A673 (cell line): ENCODE results near the gene NAV1. TPM values are rescaled to one million over a fixed set of nuclear protein-coding genes. Genes with fewer than 3 reads are reported as not detected.
"Not testable (repeated sequence)": the region's sequence is repeated elsewhere in the genome, so short reads cannot be mapped to it uniquely, and the experiment has no call there.

Experiments used
- BruUV-seq: library from RNA; stranded (reverse); fragments of 400-500 nt; replicated peaks from 2 replicates; lab custom pipeline; 2021; lab: Mats Ljungman, UMichigan
- CTCF ChIA-PET: fragments of 300-600 bp; sonication (Branson Sonifier 250); formaldehyde crosslinking; loops from one replicate; lab custom pipeline; 2022; ENCODE audit warnings: antibody characterized with exemption; lab: Charles Lee
- POLR2A ChIA-PET: fragments of 300-600 bp; sonication (Branson Sonifier 250); formaldehyde crosslinking; loops from one replicate; lab custom pipeline; 2022; ENCODE audit warnings: antibody characterized with exemption; ENCODE audit not compliant: low non-redundant PET; lab: Charles Lee
- DNase-seq: peaks from one replicate; pipeline ENCODE4 v3.0.0-alpha.2; 2015; ENCODE audit warnings: low spot score
- H3K27ac ChIP-seq: fragments of 200-600 bp; sonication (generic); 2 replicates; pipeline ENCODE4 v1.5.1; 2016; ENCODE audit warnings: mixed run types, low read depth, mild to moderate bottlenecking, mixed read lengths, antibody characterized with exemption, low read length; ENCODE audit not compliant: poor library complexity, severe bottlenecking
- H3K27me3 ChIP-seq: fragments of 200-600 bp; sonication (generic); replicated peaks from 2 replicates; pipeline ENCODE4 v1.6.1; 2017; ENCODE audit warnings: mixed run types, low read depth, mild to moderate bottlenecking, mixed read lengths, antibody characterized with exemption, low read length; ENCODE audit not compliant: insufficient read depth, poor library complexity
- H3K36me3 ChIP-seq: fragments of 200-600 bp; sonication (generic); 2 replicates; pipeline ENCODE4 v1.6.1; 2016; ENCODE audit warnings: mixed run types, mild to moderate bottlenecking, mixed read lengths, antibody characterized with exemption, low read length; ENCODE audit not compliant: insufficient read depth, poor library complexity, severe bottlenecking
- H3K4me1 ChIP-seq: fragments of 200-600 bp; sonication (generic); 2 replicates; pipeline ENCODE4 v1.6.1; 2017; ENCODE audit warnings: mixed run types, mild to moderate bottlenecking, mixed read lengths, antibody characterized with exemption, low read length; ENCODE audit not compliant: insufficient read depth, poor library complexity, severe bottlenecking
- H3K4me3 ChIP-seq: fragments of 200-600 bp; sonication (generic); 2 replicates; pipeline ENCODE4 v1.5.1; 2016; ENCODE audit warnings: low read depth, mixed run types, mild to moderate bottlenecking, mixed read lengths, low read length; ENCODE audit not compliant: poor library complexity, severe bottlenecking
- H3K9me3 ChIP-seq: fragments of 200-600 bp; sonication (generic); 2 replicates; pipeline ENCODE4 v1.6.1; 2016; ENCODE audit warnings: mixed run types, low read depth, mild to moderate bottlenecking, mixed read lengths, antibody characterized with exemption, low read length; ENCODE audit not compliant: poor library complexity, severe bottlenecking
- EZH2 ChIP-seq: fragments of 200-600 bp; sonication (generic); IDR thresholded peaks from 2 replicates; pipeline ENCODE4 v1.6.1; 2017; ENCODE audit warnings: borderline replicate concordance, low read depth, mild to moderate bottlenecking, mixed read lengths, antibody characterized with exemption, low read length; ENCODE audit not compliant: poor library complexity, severe bottlenecking
- intact Hi-C: fragments of 100-400 bp; cut with micrococcal nuclease; formaldehyde crosslinking; loops from one replicate; pipeline ENCODE4 v1.10.0; 2022; ENCODE audit not compliant: unreplicated experiment
- total RNA-seq: library from RNA; stranded (reverse); gene quantifications from 2 replicates; pipeline ENCODE4 v1.2.3, GENCODE V29; 2021
- TF ChIP-seq, protein P1 (sequence below): fragments of 300-800, 200-600 bp; sonication (generic); conservative IDR thresholded peaks from 2 replicates; pipeline ENCODE4 v1.5.1; 2017; ENCODE audit warnings: low read depth, mild to moderate bottlenecking, antibody characterized with exemption, low read length, moderate library complexity, mixed read lengths

The NAV1 gene
- total RNA-seq, 1 experiment from 2014 or later = 48.2 TPM

DNA sequence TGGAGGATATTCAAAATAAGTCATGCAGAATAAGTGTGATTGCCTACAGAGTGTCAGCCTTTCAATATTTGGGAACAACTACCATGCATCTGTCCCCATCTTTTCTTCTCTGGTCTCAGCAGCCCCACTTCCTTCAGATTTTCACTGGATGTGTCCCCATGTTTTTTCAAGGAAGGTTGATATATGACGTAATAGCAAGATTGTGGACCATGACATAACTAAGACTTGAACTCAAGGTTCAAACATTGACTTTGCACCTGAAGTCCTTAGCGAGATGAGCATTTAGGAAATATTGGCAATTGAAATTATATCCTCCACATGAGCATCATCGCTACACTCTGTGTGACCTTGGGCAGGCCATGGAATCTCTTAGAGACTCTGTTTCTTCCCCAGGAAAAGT, 5.8 kb downstream of the NAV1 start:
- ChIA-PET CTCF (no interaction called here), POLR2A (no interaction called here)
- no peak for DNase-seq
- no peaks in the 10 kb centered on the region for H3K9me3 ChIP-seq
- H3K27me3 ChIP-seq = no peaks in the 10 kb centered on the region
- no peaks in the 10 kb centered on the region for H3K36me3 ChIP-seq
- no peak overlapping the region for H3K4me3 ChIP-seq
- peaks cover 46% of the 10 kb centered on the region for H3K4me1 ChIP-seq
- intact Hi-C loops = no loop called here
- TF ChIP-seq EZH2 = no peak
- TF ChIP-seq, protein P1, sequence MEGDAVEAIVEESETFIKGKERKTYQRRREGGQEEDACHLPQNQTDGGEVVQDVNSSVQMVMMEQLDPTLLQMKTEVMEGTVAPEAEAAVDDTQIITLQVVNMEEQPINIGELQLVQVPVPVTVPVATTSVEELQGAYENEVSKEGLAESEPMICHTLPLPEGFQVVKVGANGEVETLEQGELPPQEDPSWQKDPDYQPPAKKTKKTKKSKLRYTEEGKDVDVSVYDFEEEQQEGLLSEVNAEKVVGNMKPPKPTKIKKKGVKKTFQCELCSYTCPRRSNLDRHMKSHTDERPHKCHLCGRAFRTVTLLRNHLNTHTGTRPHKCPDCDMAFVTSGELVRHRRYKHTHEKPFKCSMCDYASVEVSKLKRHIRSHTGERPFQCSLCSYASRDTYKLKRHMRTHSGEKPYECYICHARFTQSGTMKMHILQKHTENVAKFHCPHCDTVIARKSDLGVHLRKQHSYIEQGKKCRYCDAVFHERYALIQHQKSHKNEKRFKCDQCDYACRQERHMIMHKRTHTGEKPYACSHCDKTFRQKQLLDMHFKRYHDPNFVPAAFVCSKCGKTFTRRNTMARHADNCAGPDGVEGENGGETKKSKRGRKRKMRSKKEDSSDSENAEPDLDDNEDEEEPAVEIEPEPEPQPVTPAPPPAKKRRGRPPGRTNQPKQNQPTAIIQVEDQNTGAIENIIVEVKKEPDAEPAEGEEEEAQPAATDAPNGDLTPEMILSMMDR = no peak
- H3K27ac ChIP-seq = no peak overlapping the region
- BruUV-seq = no TSS peak

DNA sequence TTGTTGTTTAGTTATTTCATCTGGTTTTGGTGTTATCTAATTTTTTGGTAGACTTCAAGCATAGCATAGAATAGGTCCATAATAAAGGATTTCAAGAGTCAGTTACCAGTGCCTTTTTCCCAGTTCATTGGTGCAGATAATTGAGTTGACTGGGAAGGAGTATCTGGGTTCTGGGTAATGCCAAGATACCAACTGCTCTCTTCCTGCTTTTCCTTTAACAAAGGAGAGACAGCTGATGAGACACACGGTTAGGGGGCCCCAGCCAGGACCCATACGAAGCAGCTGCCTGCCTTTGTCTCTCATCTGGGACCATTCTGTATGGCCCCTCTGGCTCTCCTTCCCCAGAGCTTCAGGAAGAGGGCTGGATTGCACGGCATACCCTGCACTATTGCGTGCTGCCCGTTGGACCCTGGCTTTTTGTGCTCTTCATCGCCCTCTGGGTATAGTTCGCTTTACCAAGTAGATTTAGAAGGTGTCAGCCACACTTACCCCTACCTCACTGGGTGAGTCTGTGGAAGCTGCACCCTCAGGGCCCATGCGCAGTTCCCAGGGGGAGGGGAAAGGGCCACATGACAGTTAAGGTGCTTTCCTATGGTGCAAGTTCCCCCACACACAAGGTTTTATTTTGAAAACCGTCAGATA, 7.0 kb downstream of the NAV1 start:
- peak; percentile 58 for DNase-seq
- Histone ChIP-seq H3K9me3 (no peaks in the 10 kb centered on the region), H3K4me1 (peaks cover 38% of the 10 kb centered on the region), H3K4me3 (no peak overlapping the region), H3K27me3 (no peaks in the 10 kb centered on the region), H3K27ac (no peak overlapping the region), H3K36me3 (no peaks in the 10 kb centered on the region)
- intact Hi-C loops = no loop called here
- BruUV-seq = no TSS peak
- ChIA-PET POLR2A (no interaction called here), CTCF (interaction anchor here (1.8 kb wide), 1 partner anchor 14 kb away, joined by 5 read pairs; no protein-coding TSS in a partner anchor)
- no peak for TF ChIP-seq EZH2
- TF ChIP-seq, protein P1 = peak; percentile 47

DNA sequence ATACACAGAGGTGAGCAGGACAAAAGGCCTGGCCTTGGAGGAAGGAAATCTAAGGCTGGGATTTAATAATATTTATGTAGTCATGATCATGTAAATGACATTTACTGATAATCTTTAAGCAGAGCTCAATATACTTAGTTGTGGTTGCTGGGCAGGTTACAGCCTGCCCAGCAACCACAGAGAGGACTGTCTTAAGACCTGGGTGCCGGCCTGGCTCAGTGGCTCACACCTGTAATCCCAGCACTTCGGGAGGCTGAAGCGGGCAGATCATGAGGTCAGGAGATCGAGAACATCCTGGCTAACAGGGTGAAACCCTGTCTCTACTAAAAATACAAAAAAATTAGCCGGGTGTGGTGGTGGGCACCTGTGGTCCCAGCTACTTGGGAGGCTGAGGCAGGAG, 10.6 kb downstream of the NAV1 start:
- H3K27ac ChIP-seq, H3K27me3 ChIP-seq, H3K4me3 ChIP-seq, H3K9me3 ChIP-seq, H3K4me1 ChIP-seq, CTCF ChIA-PET, intact Hi-C loops, BruUV-seq, DNase-seq, POLR2A ChIA-PET, H3K36me3 ChIP-seq: not testable (repeated sequence)

DNA sequence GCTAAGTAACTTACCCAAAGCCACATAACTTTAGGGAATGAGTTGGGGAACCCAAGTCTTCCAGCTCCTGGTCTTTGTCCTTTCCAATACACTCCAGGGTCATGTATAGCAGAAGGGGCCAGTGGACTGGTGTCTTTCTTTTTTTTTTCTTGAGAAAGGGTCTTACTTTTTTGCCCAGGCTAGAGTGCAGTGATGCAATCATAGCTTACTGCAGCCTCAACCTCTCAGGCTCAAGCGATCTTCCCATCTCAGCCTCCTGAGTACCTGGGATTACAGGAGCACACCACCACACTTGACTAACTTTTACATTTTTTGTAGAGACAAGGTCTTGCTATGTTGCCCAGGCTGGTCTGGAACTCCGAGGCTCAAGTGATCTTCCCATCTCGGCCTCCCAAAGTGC, 12.2 kb downstream of the NAV1 start:
- H3K4me1 ChIP-seq = peaks cover 4% of the 10 kb centered on the region
- H3K9me3 ChIP-seq = no peaks in the 10 kb centered on the region
- no peak for TF ChIP-seq EZH2
- TF ChIP-seq, protein P1 = no peak
- BruUV-seq = no TSS peak
- H3K4me3 ChIP-seq = no peak overlapping the region
- no peaks in the 10 kb centered on the region for H3K27me3 ChIP-seq
- intact Hi-C loops = no loop called here
- POLR2A ChIA-PET = no interaction called here
- no peak for DNase-seq
- CTCF ChIA-PET = no interaction called here
- H3K27ac ChIP-seq = no peak overlapping the region
- H3K36me3 ChIP-seq = no peaks in the 10 kb centered on the region
